Tongue (tissue), 2 donors: ENCODE results near the gene SLC12A7. TPM values are rescaled to one million over a fixed set of nuclear protein-coding genes. Genes with fewer than 3 reads are reported as not detected.
"Not testable (repeated sequence)": the region's sequence is repeated elsewhere in the genome, so short reads cannot be mapped to it uniquely, and the experiment has no call there.

ENCODE experiments used
- DNase-seq: peaks from one replicate; pipeline ENCODE4 v3.0.0-alpha.2; 2015
- total RNA-seq: library from RNA; depleted of rRNA; stranded (reverse); fragments of >200 nt; gene quantifications from one replicate; pipeline ENCODE4 v1.2.3, GENCODE V29; 2014

SLC12A7 gene
- total RNA-seq, 1 donor from 2014 or later = 25.2 TPM

GRCh38 chr5:1140818-1141189 lies 28.9 kb upstream of the SLC12A7 start:
- no peak for DNase-seq

- DNase-seq = peak; percentile 83
These were observed 28.4 kb upstream of the SLC12A7 start for GRCh38 chr5:1140171-1140817.

GRCh38 chr5:1139331-1140170 lies 27.7 kb upstream of the SLC12A7 start:
- DNase-seq = no peak

- peak; percentile 18 for DNase-seq
These were observed 26.8 kb upstream of the SLC12A7 start for GRCh38 chr5:1138445-1139245.

- no peak for DNase-seq
These were observed 25.9 kb upstream of the SLC12A7 start for GRCh38 chr5:1137567-1138444.

- DNase-seq = no peak
These were observed 25.0 kb upstream of the SLC12A7 start for GRCh38 chr5:1136814-1137213.

- peak; percentile 50 for DNase-seq
These were observed 24.0 kb upstream of the SLC12A7 start for GRCh38 chr5:1135696-1136525.

- DNase-seq = no peak
These were observed 22.6 kb upstream of the SLC12A7 start for GRCh38 chr5:1134478-1134877.

GRCh38 chr5:1133510-1134201 lies 21.8 kb upstream of the SLC12A7 start:
- DNase-seq = peak; percentile 38

- DNase-seq = no peak
These were observed 21.2 kb upstream of the SLC12A7 start for GRCh38 chr5:1133108-1133507.

GRCh38 chr5:1132570-1132969 lies 20.7 kb upstream of the SLC12A7 start:
- DNase-seq = no peak

GRCh38 chr5:1131726-1132125 lies 19.9 kb upstream of the SLC12A7 start:
- DNase-seq = no peak

GRCh38 chr5:1131191-1131621 lies 19.3 kb upstream of the SLC12A7 start:
- peak; percentile 71 for DNase-seq

- DNase-seq = peak; percentile 32
These were observed 18.5 kb upstream of the SLC12A7 start for GRCh38 chr5:1130218-1130946.

- DNase-seq = no peak
These were observed 17.8 kb upstream of the SLC12A7 start for GRCh38 chr5:1129711-1130055.

GRCh38 chr5:1128977-1129710 lies 17.3 kb upstream of the SLC12A7 start:
- DNase-seq = no peak

- peak; percentile 34 for DNase-seq
These were observed 16.3 kb upstream of the SLC12A7 start for GRCh38 chr5:1127959-1128785.

- not testable (repeated sequence) for DNase-seq
These were observed 13.8 kb upstream of the SLC12A7 start for GRCh38 chr5:1125695-1126094.
